ENCODE results near the gene ACOT11. TPM values are rescaled to one million over a fixed set of nuclear protein-coding genes. Genes with fewer than 3 reads are reported as not detected.

ACOT11 gene
- total and polyA plus RNA-seq, 2 experiments from 2014 or later: 13.8 to 20.0 TPM

DNA sequence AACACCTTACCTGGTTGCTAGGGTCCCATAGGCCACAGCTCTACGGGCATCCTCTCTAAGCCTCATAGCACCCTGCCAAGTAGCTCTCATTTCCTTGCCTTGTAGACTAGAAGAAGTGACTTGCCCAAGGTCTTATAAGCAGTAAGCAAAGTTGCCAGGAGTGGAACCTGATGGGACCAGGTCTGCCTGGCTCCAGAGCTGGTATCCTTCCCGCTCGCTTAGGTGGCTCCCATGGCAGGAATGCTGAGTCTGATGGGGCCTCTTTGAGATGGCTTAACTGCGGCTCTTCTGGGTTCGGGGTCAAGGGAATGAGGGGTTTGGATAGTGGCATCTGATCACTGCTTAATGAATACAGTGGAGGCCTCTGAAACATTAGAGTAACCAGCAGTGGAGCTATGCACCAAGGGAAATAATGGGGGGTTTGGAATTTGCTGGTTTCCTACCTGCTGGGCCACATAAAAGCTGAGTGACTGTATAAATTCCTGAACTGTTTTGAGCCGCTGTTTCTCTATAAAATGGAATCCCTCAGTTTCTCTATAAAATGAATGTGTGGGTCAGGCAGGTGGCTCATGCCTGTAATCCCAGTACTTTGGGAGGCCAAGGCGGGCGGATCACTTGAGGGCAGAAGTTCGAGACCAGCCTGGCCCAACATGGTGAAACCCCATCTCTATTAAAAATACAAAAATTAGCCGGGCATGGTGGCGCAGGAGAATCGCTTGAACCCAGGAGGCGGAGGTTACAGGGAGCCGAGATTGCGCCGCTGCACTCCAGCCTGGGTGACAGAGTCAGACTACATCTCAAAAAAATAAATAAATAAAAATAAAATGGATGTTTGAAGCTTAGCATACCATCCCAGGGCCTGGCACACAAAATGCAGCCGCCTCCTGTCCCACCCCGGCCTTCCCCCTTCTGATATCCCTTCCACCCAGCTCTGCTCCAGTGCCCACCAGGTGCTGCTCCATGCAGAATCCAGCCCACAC is 62.9 kb downstream of the ACOT11 start:
- H3K4me3 ChIP-seq: no peak overlapping the region
- H3K36me3 ChIP-seq (replicated peaks; ENCODE audit: insufficient read depth, low read depth): no peaks in the 10 kb centered on the region
- H3K4me2 ChIP-seq: no peak overlapping the region

GRCh38 chr1:54611621-54612020 is 63.6 kb downstream of the ACOT11 start:
- whole genome bisulfite sequencing (ENCODE audit: low lambda C conversion rate, missing lambda C conversion rate): 86% methylated on average over 8 of the region's 8 CpGs
- Histone ChIP-seq H3K9me2 (replicated peaks; ENCODE audit: insufficient read depth) (no peaks in the 10 kb centered on the region), H3K4me3 (no peak overlapping the region), H3K27ac (no peak overlapping the region), H3K79me2 (no peaks in the 10 kb centered on the region), H3K4me2 (no peak overlapping the region), H3K4me1 (ENCODE audit: insufficient read depth) (no peaks in the 10 kb centered on the region), H3K27me3 (no peaks in the 10 kb centered on the region), H4K20me1 (ENCODE audit: insufficient read depth, poor library complexity, severe bottlenecking) (no peaks in the 10 kb centered on the region), H3K36me3 (replicated peaks; ENCODE audit: insufficient read depth, low read depth) (no peaks in the 10 kb centered on the region), H3K9me3 (ENCODE audit: low read depth) (no peaks in the 10 kb centered on the region), H2AFZ (no peak overlapping the region)
- TF ChIP-seq EZH2phosphoT487 (IDR thresholded peaks at IDR 0.05; ENCODE audit: low read depth, severe bottlenecking, unreplicated experiment) (no peak), CTCF (IDR thresholded peaks at IDR 0.05; ENCODE audit: poor library complexity) (no peak), EZH2 (IDR thresholded peaks at IDR 0.05; ENCODE audit: borderline replicate concordance) (no peak)
- no peak for DNase-seq (ENCODE audit: low spot score)

More for the DNA sequence above, 62.9 kb downstream of the ACOT11 start:
- Histone ChIP-seq H3K9me2 (replicated peaks; ENCODE audit: insufficient read depth) (no peaks in the 10 kb centered on the region), H3K9me3 (ENCODE audit: low read depth) (no peaks in the 10 kb centered on the region), H3K27me3 (no peaks in the 10 kb centered on the region), H3K4me1 (ENCODE audit: insufficient read depth) (no peaks in the 10 kb centered on the region), H4K20me1 (ENCODE audit: insufficient read depth, poor library complexity, severe bottlenecking) (no peaks in the 10 kb centered on the region), H3K79me2 (no peaks in the 10 kb centered on the region), H3K27ac (no peak overlapping the region), H2AFZ (no peak overlapping the region)
- WGBS (ENCODE audit: low lambda C conversion rate, missing lambda C conversion rate): 96% methylated on average over 18 of the region's 18 CpGs
- DNase-seq (ENCODE audit: low spot score): no peak
- TF ChIP-seq CTCF (IDR thresholded peaks at IDR 0.05; ENCODE audit: poor library complexity): no peak

GRCh38 chr1:54614024-54614423 is 66.0 kb downstream of the ACOT11 start:
- no peaks in the 10 kb centered on the region for H3K9me2 ChIP-seq (replicated peaks; ENCODE audit: insufficient read depth)
- H4K20me1 ChIP-seq (ENCODE audit: insufficient read depth, poor library complexity, severe bottlenecking): no peaks in the 10 kb centered on the region
- H3K9me3 ChIP-seq (ENCODE audit: low read depth): no peaks in the 10 kb centered on the region
- H2AFZ ChIP-seq: no peak overlapping the region
- no peaks in the 10 kb centered on the region for H3K36me3 ChIP-seq (replicated peaks; ENCODE audit: insufficient read depth, low read depth)
- WGBS (ENCODE audit: low lambda C conversion rate, missing lambda C conversion rate): 79% methylated on average over 2 of the region's 2 CpGs
- no peak for DNase-seq (ENCODE audit: low spot score)
- H3K79me2 ChIP-seq: no peaks in the 10 kb centered on the region
- H3K27ac ChIP-seq: no peak overlapping the region
- no peaks in the 10 kb centered on the region for H3K4me1 ChIP-seq (ENCODE audit: insufficient read depth)
- H3K27me3 ChIP-seq: no peaks in the 10 kb centered on the region
- H3K4me2 ChIP-seq: no peak overlapping the region
- H3K4me3 ChIP-seq: no peak overlapping the region
- TF ChIP-seq CTCF (IDR thresholded peaks at IDR 0.05; ENCODE audit: poor library complexity): no peak
- TF ChIP-seq EZH2 (IDR thresholded peaks at IDR 0.05; ENCODE audit: borderline replicate concordance): no peak
- TF ChIP-seq EZH2phosphoT487 (IDR thresholded peaks at IDR 0.05; ENCODE audit: low read depth, severe bottlenecking, unreplicated experiment): no peak
